ENCODE measurements around the gene ZFP92.

ZFP92 gene

DNA sequence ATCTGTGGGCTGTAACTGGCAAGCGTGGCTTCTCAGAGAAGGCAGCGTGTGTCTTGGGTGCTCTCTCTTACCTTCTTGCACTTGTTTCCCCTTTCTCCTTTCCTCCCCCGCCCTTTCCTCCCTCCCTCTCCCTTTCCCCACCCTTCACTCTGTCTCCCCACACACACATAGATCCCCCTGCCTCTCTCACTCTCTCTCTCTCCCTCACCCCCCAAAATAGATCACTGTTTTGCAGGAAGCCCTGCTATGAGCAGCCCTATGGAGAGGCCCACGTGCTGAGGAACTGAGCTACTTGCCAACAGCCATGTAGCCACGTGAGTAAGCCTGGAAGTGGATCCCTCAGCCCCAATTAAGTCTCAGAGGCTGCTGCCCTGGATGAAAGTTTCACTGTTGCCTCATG lies 5.8 kb upstream of the ZFP92 start:
- no peak overlapping the region for H3K9ac ChIP-seq (ENCODE audit: low read length)
- no peak overlapping the region for H3K27ac ChIP-seq (ENCODE audit: low read depth, low read length)
- no peaks in the 10 kb centered on the region for H3K4me1 ChIP-seq (ENCODE audit: control insufficient read depth, insufficient read depth, low read length)
- H3K27me3 ChIP-seq (ENCODE audit: control insufficient read depth, insufficient read depth, low read length) = peaks cover 2% of the 10 kb centered on the region
- H3K4me3 ChIP-seq (ENCODE audit: low read length) = no peak overlapping the region
- H3K36me3 ChIP-seq (ENCODE audit: control insufficient read depth, insufficient read depth, low read length) = no peaks in the 10 kb centered on the region

DNA sequence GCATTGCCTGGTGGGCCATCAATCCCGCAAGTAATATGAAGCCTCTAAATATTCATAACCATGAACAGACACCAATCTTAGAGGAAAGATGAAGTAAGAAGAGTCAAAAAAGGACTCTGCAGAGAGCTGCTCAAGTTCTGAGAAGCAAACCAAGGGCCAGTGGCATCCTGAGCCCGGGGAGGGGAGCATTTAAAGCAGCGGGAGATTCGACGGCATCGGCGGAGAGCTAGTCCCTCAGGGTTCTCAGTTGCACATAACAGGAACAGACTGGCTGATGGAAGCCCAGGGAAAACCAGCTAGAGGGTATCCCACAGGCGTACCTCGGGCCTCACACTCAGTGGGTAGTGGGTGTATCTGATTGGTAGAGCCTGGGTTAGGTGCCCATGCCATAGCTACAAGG lies 5.3 kb upstream of the ZFP92 start:
- Histone ChIP-seq H3K4me1 (ENCODE audit: control insufficient read depth, insufficient read depth, low read length) (no peaks in the 10 kb centered on the region), H3K4me3 (ENCODE audit: low read length) (no peak overlapping the region), H3K27me3 (ENCODE audit: control insufficient read depth, insufficient read depth, low read length) (peaks cover 2% of the 10 kb centered on the region), H3K36me3 (ENCODE audit: control insufficient read depth, insufficient read depth, low read length) (no peaks in the 10 kb centered on the region), H3K9ac (ENCODE audit: low read length) (no peak overlapping the region), H3K27ac (ENCODE audit: low read depth, low read length) (no peak overlapping the region)

- H3K9ac ChIP-seq (ENCODE audit: low read length) = no peak overlapping the region
- no peak overlapping the region for H3K4me3 ChIP-seq (ENCODE audit: low read length)
- peaks cover under 1% of the 10 kb centered on the region for H3K4me1 ChIP-seq (ENCODE audit: control insufficient read depth, insufficient read depth, low read length)
- H3K27me3 ChIP-seq (ENCODE audit: control insufficient read depth, insufficient read depth, low read length) = peaks cover 2% of the 10 kb centered on the region
- H3K27ac ChIP-seq (ENCODE audit: low read depth, low read length) = no peak overlapping the region
- H3K36me3 ChIP-seq (ENCODE audit: control insufficient read depth, insufficient read depth, low read length) = no peaks in the 10 kb centered on the region
Measured at GRCh38 chrX:153406903-153407302, 4.4 kb upstream of the ZFP92 start.

GRCh38 chrX:153407736-153408135 lies 3.5 kb upstream of the ZFP92 start:
- no peaks in the 10 kb centered on the region for H3K36me3 ChIP-seq (ENCODE audit: control insufficient read depth, insufficient read depth, low read length)
- no peak overlapping the region for H3K9ac ChIP-seq (ENCODE audit: low read length)
- peaks cover 5% of the 10 kb centered on the region for H3K27me3 ChIP-seq (ENCODE audit: control insufficient read depth, insufficient read depth, low read length)
- no peak overlapping the region for H3K4me3 ChIP-seq (ENCODE audit: low read length)
- peaks cover 3% of the 10 kb centered on the region for H3K4me1 ChIP-seq (ENCODE audit: control insufficient read depth, insufficient read depth, low read length)
- no peak overlapping the region for H3K27ac ChIP-seq (ENCODE audit: low read depth, low read length)

DNA sequence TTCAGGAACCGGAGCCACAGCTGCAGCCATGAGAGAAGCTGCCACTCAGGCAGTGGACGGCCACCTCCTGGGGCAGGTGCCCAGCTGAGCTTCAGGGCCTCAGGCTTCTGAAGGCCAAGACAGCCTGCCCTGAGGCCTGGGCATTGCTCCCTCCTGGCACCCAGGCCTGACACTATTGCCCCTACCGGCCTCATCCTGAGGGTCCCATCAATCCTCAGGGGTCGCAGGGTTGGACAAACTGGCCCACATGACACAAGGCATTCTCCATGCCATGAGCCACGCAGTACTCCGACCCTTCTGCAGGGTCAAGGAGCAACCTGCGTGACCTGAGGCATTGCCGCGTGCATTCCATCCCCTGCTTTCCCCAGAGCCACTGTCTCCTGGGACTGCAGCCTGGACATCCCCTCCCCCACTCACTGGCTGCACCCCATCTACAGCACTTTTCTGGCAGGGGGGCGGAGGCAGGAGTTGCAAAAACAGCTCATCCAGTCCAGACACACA lies 3.0 kb upstream of the ZFP92 start:
- Histone ChIP-seq H3K36me3 (ENCODE audit: control insufficient read depth, insufficient read depth, low read length) (no peaks in the 10 kb centered on the region), H3K27me3 (ENCODE audit: control insufficient read depth, insufficient read depth, low read length) (peaks cover 8% of the 10 kb centered on the region), H3K27ac (ENCODE audit: low read depth, low read length) (no peak overlapping the region), H3K4me1 (ENCODE audit: control insufficient read depth, insufficient read depth, low read length) (peaks cover 3% of the 10 kb centered on the region), H3K9ac (ENCODE audit: low read length) (no peak overlapping the region), H3K4me3 (ENCODE audit: low read length) (no peak overlapping the region)

DNA sequence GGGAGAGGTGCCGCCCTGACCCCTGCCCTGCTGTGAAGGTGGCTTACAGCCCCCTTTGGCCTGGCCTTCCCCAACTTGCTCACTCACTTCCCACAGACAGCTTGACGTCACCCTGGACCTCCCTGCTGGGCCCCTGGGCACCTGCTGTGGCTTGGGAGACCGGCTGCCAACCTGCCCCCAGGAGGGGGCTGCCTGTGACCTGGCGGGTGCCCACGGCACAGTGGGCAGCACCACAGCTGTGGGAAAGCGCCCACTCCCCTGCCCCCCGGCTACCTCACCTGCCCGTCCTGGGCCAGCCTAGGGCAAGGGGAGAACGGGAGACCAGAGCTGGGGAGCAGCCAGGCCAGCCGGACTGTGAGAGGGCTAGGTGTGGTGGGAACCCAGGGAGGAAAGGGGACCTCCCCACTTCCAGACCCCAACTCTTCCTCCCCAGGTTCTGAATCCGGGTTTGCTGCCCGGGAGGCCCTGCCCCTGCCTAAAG lies 2.4 kb upstream of the ZFP92 start:
- Histone ChIP-seq H3K4me3 (ENCODE audit: low read length) (no peak overlapping the region), H3K36me3 (ENCODE audit: control insufficient read depth, insufficient read depth, low read length) (no peaks in the 10 kb centered on the region), H3K9ac (ENCODE audit: low read length) (no peak overlapping the region), H3K27me3 (ENCODE audit: control insufficient read depth, insufficient read depth, low read length) (peaks cover 8% of the 10 kb centered on the region), H3K27ac (ENCODE audit: low read depth, low read length) (no peak overlapping the region), H3K4me1 (ENCODE audit: control insufficient read depth, insufficient read depth, low read length) (peaks cover 3% of the 10 kb centered on the region)

GRCh38 chrX:153409414-153410101 lies 1.7 kb upstream of the ZFP92 start:
- Histone ChIP-seq H3K36me3 (ENCODE audit: control insufficient read depth, insufficient read depth, low read length) (no peaks in the 10 kb centered on the region), H3K27ac (ENCODE audit: low read depth, low read length) (no peak overlapping the region), H3K4me3 (ENCODE audit: low read length) (no peak overlapping the region), H3K27me3 (ENCODE audit: control insufficient read depth, insufficient read depth, low read length) (peaks cover 8% of the 10 kb centered on the region), H3K9ac (ENCODE audit: low read length) (no peak overlapping the region), H3K4me1 (ENCODE audit: control insufficient read depth, insufficient read depth, low read length) (peaks cover 3% of the 10 kb centered on the region)

GRCh38 chrX:153410373-153410772 lies 899 bp upstream of the ZFP92 start:
- peaks cover 6% of the 10 kb centered on the region for H3K27me3 ChIP-seq (ENCODE audit: control insufficient read depth, insufficient read depth, low read length)

GRCh38 chrX:153410888-153411254 lies 401 bp upstream of the ZFP92 start:
- Histone ChIP-seq H3K27me3 (ENCODE audit: control insufficient read depth, insufficient read depth, low read length) (peaks cover 6% of the 10 kb centered on the region), H3K27ac (ENCODE audit: low read depth, low read length) (no peak overlapping the region), H3K4me1 (ENCODE audit: control insufficient read depth, insufficient read depth, low read length) (peaks cover 3% of the 10 kb centered on the region), H3K9ac (ENCODE audit: low read length) (no peak overlapping the region), H3K4me3 (ENCODE audit: low read length) (peak overlapping the region; percentile 39), H3K36me3 (ENCODE audit: control insufficient read depth, insufficient read depth, low read length) (no peaks in the 10 kb centered on the region)

More at GRCh38 chrX:153410373-153410772, 899 bp upstream of the ZFP92 start:
- Histone ChIP-seq H3K27ac (ENCODE audit: low read depth, low read length) (no peak overlapping the region), H3K36me3 (ENCODE audit: control insufficient read depth, insufficient read depth, low read length) (no peaks in the 10 kb centered on the region), H3K4me1 (ENCODE audit: control insufficient read depth, insufficient read depth, low read length) (peaks cover 3% of the 10 kb centered on the region), H3K9ac (ENCODE audit: low read length) (no peak overlapping the region), H3K4me3 (ENCODE audit: low read length) (no peak overlapping the region)

- no peaks in the 10 kb centered on the region for H3K36me3 ChIP-seq (ENCODE audit: control insufficient read depth, insufficient read depth, low read length)
- H3K27ac ChIP-seq (ENCODE audit: low read depth, low read length) = no peak overlapping the region
- peaks cover 6% of the 10 kb centered on the region for H3K27me3 ChIP-seq (ENCODE audit: control insufficient read depth, insufficient read depth, low read length)
- H3K4me3 ChIP-seq (ENCODE audit: low read length) = peak overlapping the region; percentile 55
- peaks cover 3% of the 10 kb centered on the region for H3K4me1 ChIP-seq (ENCODE audit: control insufficient read depth, insufficient read depth, low read length)
- H3K9ac ChIP-seq (ENCODE audit: low read length) = peak overlapping the region; percentile 24
Measured at GRCh38 chrX:153411988-153412574, 809 bp downstream of the ZFP92 start.

- no peaks in the 10 kb centered on the region for H3K36me3 ChIP-seq (ENCODE audit: control insufficient read depth, insufficient read depth, low read length)
- H3K4me1 ChIP-seq (ENCODE audit: control insufficient read depth, insufficient read depth, low read length) = peaks cover 3% of the 10 kb centered on the region
- peaks cover 6% of the 10 kb centered on the region for H3K27me3 ChIP-seq (ENCODE audit: control insufficient read depth, insufficient read depth, low read length)
- H3K27ac ChIP-seq (ENCODE audit: low read depth, low read length) = no peak overlapping the region
- no peak overlapping the region for H3K9ac ChIP-seq (ENCODE audit: low read length)
- H3K4me3 ChIP-seq (ENCODE audit: low read length) = no peak overlapping the region
Measured at GRCh38 chrX:153412746-153413720, 1.8 kb downstream of the ZFP92 start.

- Histone ChIP-seq H3K27me3 (ENCODE audit: control insufficient read depth, insufficient read depth, low read length) (peaks cover 6% of the 10 kb centered on the region), H3K9ac (ENCODE audit: low read length) (no peak overlapping the region), H3K4me3 (ENCODE audit: low read length) (no peak overlapping the region), H3K36me3 (ENCODE audit: control insufficient read depth, insufficient read depth, low read length) (no peaks in the 10 kb centered on the region), H3K4me1 (ENCODE audit: control insufficient read depth, insufficient read depth, low read length) (peaks cover 3% of the 10 kb centered on the region), H3K27ac (ENCODE audit: low read depth, low read length) (no peak overlapping the region)
Measured at GRCh38 chrX:153413731-153414130, 2.5 kb downstream of the ZFP92 start.
